GM21526 (cell line): ENCODE results near the gene ATP6V0A1.
"Not testable (repeated sequence)": the region's sequence is repeated elsewhere in the genome, so short reads cannot be mapped to it uniquely, and the experiment has no call there.

Experiments used
- ATAC-seq: cut with Tn5 transposase; IDR thresholded peaks from one replicate; pipeline ENCODE4 v1.9.1; 2021; ENCODE audit warnings: moderate library complexity; ENCODE audit not compliant: unreplicated experiment, low FRiP score

Gene ATP6V0A1

GRCh38 chr17:42474276-42474675 lies 15.6 kb downstream of the ATP6V0A1 start:
- no peak for ATAC-seq

GRCh38 chr17:42475121-42475520 lies 16.4 kb downstream of the ATP6V0A1 start:
- ATAC-seq, result no peak

- ATAC-seq, result no peak
These were observed 17.2 kb downstream of the ATP6V0A1 start for GRCh38 chr17:42475835-42476234.

- no peak for ATAC-seq
These were observed 17.7 kb downstream of the ATP6V0A1 start for GRCh38 chr17:42476411-42476810.

- no peak for ATAC-seq
These were observed 18.5 kb downstream of the ATP6V0A1 start for GRCh38 chr17:42477173-42477572.

GRCh38 chr17:42477824-42478223 lies 19.1 kb downstream of the ATP6V0A1 start:
- not testable (repeated sequence) for ATAC-seq

GRCh38 chr17:42484304-42484703 lies 25.6 kb downstream of the ATP6V0A1 start:
- no peak for ATAC-seq

GRCh38 chr17:42485680-42486079 lies 27.0 kb downstream of the ATP6V0A1 start:
- no peak for ATAC-seq

- ATAC-seq, result no peak
These were observed 29.4 kb downstream of the ATP6V0A1 start for GRCh38 chr17:42488032-42488431.

- no peak for ATAC-seq
These were observed 34.6 kb downstream of the ATP6V0A1 start for GRCh38 chr17:42493319-42493718.

- ATAC-seq, result no peak
These were observed 36.0 kb downstream of the ATP6V0A1 start for GRCh38 chr17:42494673-42495072.

- no peak for ATAC-seq
These were observed 40.1 kb downstream of the ATP6V0A1 start for GRCh38 chr17:42498828-42499227.

- ATAC-seq, result no peak
These were observed 43.4 kb downstream of the ATP6V0A1 start for GRCh38 chr17:42502091-42502490.

GRCh38 chr17:42502926-42503325 lies 44.2 kb downstream of the ATP6V0A1 start:
- no peak for ATAC-seq

- no peak for ATAC-seq
These were observed 49.0 kb downstream of the ATP6V0A1 start for GRCh38 chr17:42507671-42508070.

- ATAC-seq, result no peak
These were observed 49.9 kb downstream of the ATP6V0A1 start for GRCh38 chr17:42508426-42509165.

GRCh38 chr17:42509409-42509808 lies 50.7 kb downstream of the ATP6V0A1 start:
- ATAC-seq, result no peak

GRCh38 chr17:42509841-42510240 lies 51.2 kb downstream of the ATP6V0A1 start:
- no peak for ATAC-seq

- no peak for ATAC-seq
These were observed 53.6 kb downstream of the ATP6V0A1 start for GRCh38 chr17:42512246-42512645.

GRCh38 chr17:42512733-42513251 lies 54.1 kb downstream of the ATP6V0A1 start:
- ATAC-seq, result no peak

- no peak for ATAC-seq
These were observed 55.0 kb downstream of the ATP6V0A1 start for GRCh38 chr17:42513686-42514085.

- ATAC-seq, result no peak
These were observed 55.6 kb downstream of the ATP6V0A1 start for GRCh38 chr17:42514279-42514678.
